GM12873 (cell line): ENCODE data around the gene SLC4A1AP.
A peak's percentile ranks its signal among the peaks of the same experiment; 100 is the strongest.

Experiments used
- CTCF ChIP-seq: IDR thresholded peaks from 2 replicates; pipeline ENCODE4 v1.5.1; 2012; ENCODE audit warnings: low read depth, mild to moderate bottlenecking, moderate library complexity, low read length, control low read depth; ENCODE audit not compliant: insufficient read depth; ENCODE audit errors: missing control alignments

The SLC4A1AP gene

GRCh38 chr2:27697660-27698059 lies 34.0 kb downstream of the SLC4A1AP start:
- TF ChIP-seq CTCF = no peak

GRCh38 chr2:27701676-27702075 lies 38.0 kb downstream of the SLC4A1AP start:
- no peak for TF ChIP-seq CTCF

GRCh38 chr2:27702302-27702701 lies 38.6 kb downstream of the SLC4A1AP start:
- TF ChIP-seq CTCF = no peak

- TF ChIP-seq CTCF = peak; percentile 89
Measured at GRCh38 chr2:27703638-27704341, 40.1 kb downstream of the SLC4A1AP start.

GRCh38 chr2:27704342-27704876 lies 40.7 kb downstream of the SLC4A1AP start:
- TF ChIP-seq CTCF = no peak

GRCh38 chr2:27705851-27706622 lies 42.3 kb downstream of the SLC4A1AP start:
- no peak for TF ChIP-seq CTCF
